Peyer's patch (tissue), 4 donors: ENCODE data around the gene FBXW7.

Source experiments
- CTCF ChIP-seq, 6 experiments: fragments of 450-650 bp in 4 of 6; fragments of 200-600 bp in 2 of 6; sonication (generic) in 1 of 6; IDR thresholded peaks; one replicate each; pipeline ENCODE4 v1.5.1; 2017 to 2019; ENCODE audit warnings: antibody characterized with exemption in 6 of 6, mild to moderate bottlenecking in 3 of 6, moderate library complexity in 1 of 6
- POLR2A ChIP-seq, 2 donors: fragments of 450-650 bp; IDR thresholded peaks; one replicate each; pipeline ENCODE4 v1.5.1; 2017; ENCODE audit warnings: antibody characterized with exemption in 2 of 2, mild to moderate bottlenecking in 2 of 2, moderate library complexity in 2 of 2

DNA sequence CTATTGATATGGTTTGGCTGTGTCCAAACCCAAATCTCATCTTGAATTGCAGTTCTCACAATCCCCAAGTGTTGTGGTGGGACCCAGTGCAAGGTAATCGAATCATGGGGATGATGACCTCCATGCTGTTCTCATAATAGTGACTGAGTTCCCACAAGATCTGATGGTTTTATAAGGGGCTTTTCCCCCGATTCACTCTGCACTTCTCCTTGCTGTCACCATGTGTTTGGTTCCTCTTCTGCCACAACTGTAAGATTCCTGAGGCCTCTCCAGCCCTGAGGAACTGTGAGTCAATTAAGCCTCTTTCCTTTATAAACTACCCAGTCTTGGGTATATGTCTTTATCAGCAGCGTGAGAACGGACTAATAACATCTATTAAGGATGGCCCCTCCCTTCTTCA, 68.8 kb downstream of the FBXW7 start:
- TF ChIP-seq POLR2A (IDR thresholded peaks at IDR 0.05) (no peak), CTCF (IDR thresholded peaks at IDR 0.05) (no peak)
